ENCODE results near the gene SLC22A7.
A peak's percentile ranks its signal among the peaks of the same experiment; 100 is the strongest.
"Not testable (repeated sequence)": the region's sequence is repeated elsewhere in the genome, so short reads cannot be mapped to it uniquely, and the experiment has no call there.

SLC22A7 gene

GRCh38 chr6:43302126-43302525, 4.1 kb downstream of the SLC22A7 start:
- DNase-seq: no peak

GRCh38 chr6:43303006-43303405, 4.9 kb downstream of the SLC22A7 start:
- DNase-seq: not testable (repeated sequence)

- no peak for DNase-seq
Observed at GRCh38 chr6:43303751-43304331, 5.8 kb downstream of the SLC22A7 start.

DNA sequence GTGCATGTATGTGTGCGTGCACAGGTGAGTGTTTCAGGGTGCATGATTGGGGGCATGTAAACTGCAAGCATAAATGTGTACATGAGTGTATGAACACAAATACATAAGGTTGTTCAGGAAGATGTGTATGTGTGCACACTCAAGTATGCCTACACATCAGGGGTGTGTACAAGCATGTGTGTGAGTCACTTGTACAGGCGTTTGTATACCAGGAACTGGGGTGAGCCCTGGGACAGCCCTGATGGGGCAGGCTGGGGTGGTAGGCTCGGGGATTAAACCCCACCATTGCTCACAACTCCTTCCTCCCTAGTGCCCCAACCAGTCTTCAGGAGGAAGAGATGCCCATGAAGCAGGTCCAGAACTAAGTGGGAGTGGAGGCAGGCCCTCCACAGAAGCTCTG, 6.3 kb downstream of the SLC22A7 start:
- no peak for DNase-seq

DNA sequence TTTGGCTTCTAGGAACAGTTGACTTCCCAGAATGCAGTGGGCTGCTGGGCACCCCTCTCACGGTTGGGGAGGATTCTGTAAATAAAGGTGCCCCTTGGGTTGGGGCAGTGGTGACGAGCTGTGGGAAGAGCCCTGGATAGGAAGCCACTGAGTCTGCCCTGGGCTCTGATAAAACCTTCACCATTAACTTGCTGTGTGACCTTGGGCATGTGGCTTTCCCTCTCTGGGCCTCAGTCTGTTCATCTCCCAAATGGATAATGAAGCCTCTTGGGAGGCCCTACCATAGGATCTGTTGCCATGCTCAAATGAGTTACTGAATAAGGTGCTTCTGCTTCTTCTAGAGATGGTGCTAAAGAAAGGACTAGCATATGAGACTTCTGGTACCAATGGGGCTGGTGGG, 6.8 kb downstream of the SLC22A7 start:
- DNase-seq: no peak

GRCh38 chr6:43306086-43306485, 8.0 kb downstream of the SLC22A7 start:
- DNase-seq: no peak

DNA sequence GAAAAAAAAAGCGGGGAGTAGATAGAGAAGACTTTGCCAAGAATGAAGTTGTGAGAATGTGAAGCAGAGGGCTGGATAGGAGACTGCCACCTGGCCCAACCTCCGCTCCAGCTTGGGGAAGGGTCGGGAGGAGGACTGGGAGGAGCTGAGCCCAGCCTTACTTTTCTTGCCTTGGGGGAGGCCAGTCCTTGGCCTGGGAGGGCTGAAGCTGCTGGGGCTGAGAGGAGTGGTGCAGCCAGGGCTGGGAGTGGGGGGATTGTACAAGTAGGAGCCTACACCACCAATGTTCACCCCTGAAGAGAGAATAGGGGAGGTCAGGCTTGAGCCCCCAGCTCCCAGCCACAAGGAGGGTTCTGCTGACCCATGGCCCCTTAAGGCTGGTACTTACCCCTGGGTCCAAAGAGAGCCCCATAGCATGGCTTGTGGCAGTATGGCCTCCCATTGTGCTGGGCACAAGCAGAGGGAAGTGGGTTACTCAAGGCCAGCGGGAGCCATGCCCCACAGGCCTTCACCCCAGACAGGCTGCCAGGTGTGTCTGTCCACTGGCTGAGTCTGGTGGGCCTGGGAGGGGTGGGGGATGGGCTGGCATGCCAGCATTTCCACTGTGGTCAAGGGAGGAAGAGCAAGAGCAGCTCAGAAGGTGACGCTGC, 9.5 kb downstream of the SLC22A7 start:
- DNase-seq: no peak

DNA sequence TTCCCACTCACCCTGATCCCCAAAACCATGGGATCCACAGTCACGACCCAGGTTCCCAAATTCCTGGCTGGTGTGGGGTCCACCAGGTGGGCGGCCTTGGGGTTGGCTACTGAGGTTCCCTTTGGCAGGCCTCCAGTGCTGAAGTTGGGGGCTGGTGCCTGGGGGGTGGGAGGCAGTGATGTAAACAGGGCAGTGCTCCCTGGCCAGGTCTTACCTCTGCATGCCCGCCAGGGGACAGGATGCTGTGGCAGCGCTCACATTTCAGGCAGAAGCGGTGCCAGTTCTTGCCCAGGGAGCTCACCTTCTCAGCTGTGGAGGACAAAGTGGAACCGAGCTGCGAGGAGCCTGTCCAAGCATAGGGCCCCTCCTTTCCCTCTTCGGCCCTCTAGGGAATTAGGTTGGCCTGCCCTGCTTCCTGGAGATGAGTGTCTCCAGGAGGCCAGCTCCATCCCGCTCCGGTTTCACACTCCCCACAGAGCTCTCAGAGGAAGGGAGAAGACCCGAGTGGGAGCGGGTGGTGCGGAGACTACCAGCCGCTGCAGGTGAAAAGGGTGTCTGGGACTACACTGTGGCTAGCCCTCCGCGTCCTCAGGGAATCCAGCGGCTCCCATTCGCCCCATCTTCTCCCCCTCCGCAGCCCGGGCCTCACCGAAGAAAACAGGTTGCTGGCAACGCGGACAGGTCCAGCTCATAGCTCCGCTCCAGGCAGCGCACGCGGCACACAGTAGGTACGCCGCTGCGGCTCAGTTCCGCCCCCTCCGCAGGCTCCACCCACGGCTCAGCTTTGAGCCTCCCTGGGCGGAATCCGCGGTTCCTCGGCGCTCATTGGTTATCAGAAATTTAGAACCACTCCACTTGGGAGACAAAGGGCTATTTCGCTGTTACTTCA, 10.3 kb downstream of the SLC22A7 start, which contains the start of gene CRIP3:
Gene CRIP3 (minus strand): TSS at position 726 of the 889 bp plus-strand sequence. CDS start 34 bp downstream, at position 692.
- peak; percentile 36 to 40 for DNase-seq

DNA sequence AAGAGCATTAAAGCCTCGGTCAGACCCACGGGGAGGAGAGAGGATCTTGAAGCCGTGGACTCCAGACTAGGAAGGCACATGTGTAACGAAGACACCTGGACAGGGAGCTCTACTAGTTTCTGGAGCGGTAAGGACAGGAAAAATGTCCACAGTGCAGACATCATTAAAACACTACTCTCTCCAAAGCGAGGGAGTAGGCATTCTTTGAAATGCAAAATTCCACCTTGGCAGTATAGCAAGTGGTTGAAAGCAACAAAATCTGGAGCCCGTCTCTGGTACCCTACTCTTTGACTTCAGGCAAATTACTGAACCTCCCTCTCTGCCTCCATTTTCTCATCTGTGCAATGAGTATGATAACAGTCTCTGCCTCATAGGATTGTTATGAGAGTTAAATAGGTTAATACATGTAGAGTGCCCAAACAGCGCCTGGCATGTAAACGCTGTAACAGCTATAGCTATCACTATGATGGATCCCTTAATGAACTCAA, 11.0 kb downstream of the SLC22A7 start:
- DNase-seq: no peak

- DNase-seq: no peak
Observed at GRCh38 chr6:43310134-43310533, 12.1 kb downstream of the SLC22A7 start.

- DNase-seq: no peak
Observed at GRCh38 chr6:43310624-43311023, 12.6 kb downstream of the SLC22A7 start.

DNA sequence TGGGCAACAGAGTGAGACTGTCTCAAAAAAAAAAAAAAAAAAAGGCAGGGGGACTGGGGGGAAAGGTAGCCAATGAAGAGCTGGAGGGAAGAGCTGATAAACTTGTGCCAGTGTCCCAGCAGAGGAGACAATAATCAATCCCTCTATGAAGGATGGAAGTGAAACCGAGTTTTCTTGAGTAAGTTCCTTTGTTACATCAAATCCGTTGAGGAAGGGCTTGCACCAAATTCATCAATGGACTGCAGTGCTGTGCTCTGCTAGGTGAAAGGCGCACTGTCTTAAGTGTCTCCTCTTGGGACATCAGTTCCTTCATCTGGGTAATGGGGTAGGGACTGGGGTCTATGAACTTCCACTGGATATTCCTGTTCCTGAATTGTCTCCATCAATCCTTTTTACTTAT, 13.6 kb downstream of the SLC22A7 start:
- DNase-seq: no peak

GRCh38 chr6:43313813-43314212, 15.8 kb downstream of the SLC22A7 start:
- DNase-seq: no peak

GRCh38 chr6:43318011-43318410, 20.0 kb downstream of the SLC22A7 start:
- no peak for DNase-seq

DNA sequence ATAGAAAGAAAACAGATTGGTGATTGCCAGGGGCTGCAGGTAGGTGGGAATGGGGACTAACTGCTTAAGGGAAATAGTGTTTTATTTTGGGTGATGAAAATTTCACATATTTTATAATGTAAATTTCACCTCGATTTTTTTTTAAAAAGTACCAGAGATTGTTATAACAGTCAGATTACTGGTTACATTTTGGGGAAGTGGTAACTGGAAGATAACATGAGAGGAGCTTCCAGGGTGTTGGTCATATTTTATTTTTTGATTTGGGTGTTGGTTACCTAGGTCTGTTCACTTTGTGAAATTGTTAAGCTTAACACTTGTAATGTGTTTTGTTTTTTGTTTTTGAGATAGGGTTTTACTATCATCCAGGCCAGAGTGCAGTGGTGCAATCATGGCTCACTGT, 27.8 kb downstream of the SLC22A7 start:
- DNase-seq: no peak

DNA sequence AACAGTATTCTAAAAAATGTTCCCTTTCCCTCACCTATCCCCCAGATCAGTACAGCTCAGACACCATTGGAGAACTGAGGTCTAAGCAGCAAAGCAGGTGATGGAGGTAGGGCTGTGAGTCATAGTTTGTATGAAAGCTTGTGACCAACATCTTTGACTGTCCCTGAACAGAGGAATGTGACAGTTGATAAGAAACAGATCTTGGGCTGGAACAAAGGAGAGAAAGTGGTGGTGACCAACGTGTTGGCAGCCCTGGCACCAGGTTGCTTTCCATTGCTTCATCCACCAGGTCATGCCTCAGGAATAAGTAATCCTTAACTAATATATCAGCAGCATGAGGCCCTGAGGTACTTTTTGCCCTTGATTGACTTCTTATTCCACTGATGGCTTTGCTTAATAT, 30.5 kb downstream of the SLC22A7 start:
- DNase-seq: no peak

DNA sequence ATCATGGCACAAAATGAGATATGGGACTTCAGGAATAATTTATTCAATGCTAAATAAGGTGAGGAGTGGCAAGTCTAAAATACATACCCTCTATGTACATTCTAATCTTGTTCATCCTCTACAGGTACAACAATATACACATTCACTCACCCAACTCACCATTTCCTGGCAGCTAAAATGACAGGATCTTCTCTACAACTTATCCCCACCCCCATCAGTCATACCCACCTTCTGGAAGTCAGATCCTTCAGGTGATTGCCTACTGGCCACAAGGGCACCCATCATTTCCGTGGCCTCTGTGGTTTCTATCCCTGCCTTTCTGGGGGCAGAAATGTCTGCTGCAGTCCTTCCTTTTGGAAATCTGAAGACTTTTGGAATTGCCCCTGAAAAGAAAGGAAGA, 33.4 kb downstream of the SLC22A7 start:
- DNase-seq: no peak

GRCh38 chr6:43331891-43332290, 33.8 kb downstream of the SLC22A7 start:
- DNase-seq: no peak

- DNase-seq: no peak
Observed at GRCh38 chr6:43334466-43335095, 36.5 kb downstream of the SLC22A7 start.

DNA sequence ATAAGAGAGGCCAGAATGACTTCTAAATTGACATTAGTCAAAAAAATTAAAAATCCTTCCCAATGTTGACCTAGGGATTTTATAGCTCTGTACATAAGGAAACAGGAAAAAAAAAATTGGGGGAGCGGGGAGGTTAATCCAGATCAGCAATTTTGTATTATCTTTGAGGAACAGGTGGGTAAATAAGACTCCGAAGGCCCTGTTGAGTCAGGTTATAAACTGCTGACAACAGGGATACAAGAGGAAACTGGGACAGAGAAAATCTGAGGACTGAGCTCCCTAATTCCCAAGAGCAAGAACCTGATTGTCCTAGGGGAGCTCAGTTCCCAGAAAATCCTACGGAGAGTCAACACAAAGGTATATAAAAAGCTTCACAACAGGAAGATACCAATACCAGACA, 37.4 kb downstream of the SLC22A7 start:
- no peak for DNase-seq

GRCh38 chr6:43336382-43336781, 38.3 kb downstream of the SLC22A7 start:
- DNase-seq: no peak

DNA sequence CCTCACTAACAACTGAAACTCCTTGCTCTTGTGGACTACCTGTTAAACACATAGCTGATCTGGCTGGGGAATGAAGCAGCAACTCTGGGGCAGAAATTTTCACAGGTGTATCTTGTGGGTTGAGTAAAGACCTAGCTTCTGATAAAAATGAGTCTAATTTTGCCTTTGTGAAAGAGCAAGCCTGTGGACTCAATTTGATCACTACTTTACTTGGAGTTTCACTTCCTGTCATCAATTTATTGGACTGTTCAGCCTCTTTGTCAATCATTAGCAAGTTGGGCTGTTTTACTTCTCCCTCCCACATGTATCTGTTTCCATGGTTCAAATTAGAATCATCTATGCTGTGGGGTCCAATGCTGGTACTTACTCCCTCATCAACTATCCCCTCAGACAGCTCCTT, 40.2 kb downstream of the SLC22A7 start:
- DNase-seq: no peak

DNA sequence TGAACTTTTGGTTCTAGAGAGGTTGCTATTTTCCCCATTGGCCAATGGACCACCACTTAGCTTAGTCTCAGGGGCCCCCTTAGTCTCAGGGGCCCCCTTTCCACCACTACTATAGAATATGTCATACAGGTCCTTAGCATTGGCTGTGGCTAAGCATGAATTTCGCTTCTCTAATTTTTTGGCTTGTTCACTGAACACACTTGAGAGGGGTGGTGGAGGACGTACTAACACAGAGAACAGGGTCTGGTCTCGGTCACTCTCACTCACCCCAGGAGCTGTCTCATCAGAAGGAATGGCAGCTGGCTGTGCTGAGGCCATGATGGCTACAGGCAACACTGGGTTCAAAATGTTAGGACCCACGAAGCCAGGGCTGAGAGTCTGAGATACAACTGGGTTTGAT, 41.1 kb downstream of the SLC22A7 start:
- DNase-seq: no peak

All from activated CD4-positive, alpha-beta T cell treated with anti-CD3 and anti-CD28 coated beads, Interleukin-2, amount 50 U/mL, for 4 hours (primary cell).